Iris pigment epithelial cell (primary cell): ENCODE measurements around the gene NCMAP.
"Not testable (repeated sequence)": the region's sequence is repeated elsewhere in the genome, so short reads cannot be mapped to it uniquely, and the experiment has no call there.

ENCODE experiments used
- DNase-seq: peaks from one replicate; pipeline ENCODE4 v3.0.0-alpha.2; 2011; ENCODE audit warnings: low read depth

Gene NCMAP, protein sequence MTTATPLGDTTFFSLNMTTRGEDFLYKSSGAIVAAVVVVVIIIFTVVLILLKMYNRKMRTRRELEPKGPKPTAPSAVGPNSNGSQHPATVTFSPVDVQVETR

DNA sequence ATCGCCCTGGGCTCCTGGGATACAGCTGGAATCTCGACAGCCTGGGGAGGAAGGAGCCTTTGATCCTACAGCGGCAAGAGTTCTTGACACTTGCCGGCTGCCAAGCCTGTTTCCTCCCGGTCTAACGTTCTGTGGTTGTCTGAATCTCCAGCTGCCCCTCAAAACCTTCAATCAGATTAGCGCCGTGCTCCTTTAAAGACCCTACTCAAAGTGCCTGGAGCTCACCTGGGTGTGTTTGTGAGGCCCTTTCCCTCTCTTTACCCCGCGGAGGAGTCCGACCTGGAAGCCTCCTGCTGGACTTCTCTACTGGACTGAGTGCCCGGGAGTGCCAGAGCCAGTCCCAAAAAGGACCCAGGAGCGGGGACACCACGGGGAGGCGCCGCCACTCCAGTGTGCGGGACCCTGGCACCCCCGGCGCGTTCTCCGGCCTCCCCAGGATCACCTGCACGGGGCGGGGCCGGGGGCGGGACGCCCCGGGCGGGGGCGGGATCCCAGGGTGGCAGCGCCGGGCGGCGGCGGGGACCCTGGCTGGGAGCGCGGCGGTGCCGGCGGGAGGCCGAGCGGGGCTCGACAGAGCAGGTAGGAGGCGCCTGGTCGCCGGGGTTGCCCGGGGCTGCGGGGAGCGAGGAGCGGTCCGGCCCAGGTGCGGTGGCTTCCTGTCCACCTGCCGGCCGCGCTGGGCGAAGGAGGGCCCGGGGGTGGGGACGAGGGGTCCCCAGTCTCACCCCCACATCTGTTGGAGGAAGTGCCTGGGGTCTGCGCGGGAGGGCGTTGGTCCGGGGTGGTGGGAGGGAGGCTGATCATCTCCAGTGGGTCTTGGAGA, at the start of gene NCMAP:
Gene NCMAP (plus strand): TSS at position 497 of the 823 bp plus-strand sequence. CDS start 39,344 bp downstream, outside the sequence.
- no peak for DNase-seq

DNA sequence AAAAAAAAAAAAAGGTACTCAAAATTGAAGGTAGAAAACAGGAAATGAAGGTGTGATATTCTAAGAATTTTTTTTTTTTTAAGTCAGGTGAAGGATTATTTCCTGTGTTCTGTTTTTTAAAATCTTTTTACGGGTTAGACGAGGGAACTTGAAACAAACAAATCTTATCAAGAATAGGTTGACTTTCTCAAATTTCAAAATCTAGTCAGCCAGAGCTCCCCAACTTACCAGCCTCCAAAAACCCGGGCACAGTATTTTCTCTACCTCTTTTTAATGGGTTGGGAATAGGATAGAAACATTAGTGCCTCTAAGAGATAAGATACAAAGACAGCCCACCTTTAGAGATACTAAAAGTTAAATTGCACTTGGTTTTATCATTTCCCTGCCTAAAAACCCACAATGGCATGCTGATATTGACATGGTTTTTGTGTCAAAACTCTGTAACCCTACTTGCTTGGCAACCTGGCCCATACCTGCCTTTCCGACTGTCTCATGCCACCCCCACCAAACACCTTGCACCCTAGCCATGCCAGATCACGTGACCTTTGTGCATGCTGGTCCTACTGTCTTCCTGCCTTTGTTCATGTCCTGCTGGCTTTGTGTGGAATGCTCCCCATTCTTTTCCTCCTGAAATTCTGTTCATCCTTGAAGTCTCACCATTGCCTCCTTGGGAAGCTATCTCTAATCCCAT, 49.1 kb upstream of the NCMAP start:
- no peak for DNase-seq

DNA sequence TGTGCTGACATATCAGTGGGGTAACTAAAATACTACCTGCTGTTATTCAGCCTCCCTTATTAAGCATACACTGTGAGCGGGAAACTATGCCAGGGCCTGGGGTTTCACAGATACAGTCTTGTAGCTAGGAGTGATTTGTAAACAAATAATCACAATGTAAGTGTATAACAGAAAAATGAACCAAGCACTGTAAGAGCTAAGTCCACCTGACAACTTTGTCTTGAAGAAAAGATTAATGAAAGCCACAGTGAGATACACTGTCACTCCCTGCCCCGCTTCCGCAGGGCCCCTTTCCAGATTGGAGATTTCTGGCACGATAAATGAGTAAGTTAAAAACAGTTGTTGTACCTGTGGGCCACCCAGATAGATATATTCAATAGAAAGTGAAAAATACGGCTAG, 48.5 kb upstream of the NCMAP start:
- no peak for DNase-seq

DNA sequence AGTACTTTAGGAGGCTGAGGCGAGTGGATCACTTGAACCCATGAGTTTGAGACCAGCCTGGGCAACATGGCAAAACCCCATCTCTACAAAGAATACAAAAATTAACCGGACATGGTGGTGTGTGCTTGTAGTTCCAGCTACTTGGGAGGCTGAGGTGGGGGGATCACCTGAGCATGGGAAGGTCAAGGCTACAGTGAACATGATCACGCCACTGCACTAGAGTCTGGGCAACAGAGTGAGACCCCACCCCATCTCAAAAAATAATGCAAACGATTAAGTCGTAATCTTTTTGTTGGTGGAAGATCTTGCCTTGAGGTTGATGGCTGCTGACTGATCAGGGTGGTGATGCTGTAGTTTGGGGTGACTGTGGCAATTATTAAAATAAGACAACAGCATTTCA, 47.0 kb upstream of the NCMAP start:
- no peak for DNase-seq

DNA sequence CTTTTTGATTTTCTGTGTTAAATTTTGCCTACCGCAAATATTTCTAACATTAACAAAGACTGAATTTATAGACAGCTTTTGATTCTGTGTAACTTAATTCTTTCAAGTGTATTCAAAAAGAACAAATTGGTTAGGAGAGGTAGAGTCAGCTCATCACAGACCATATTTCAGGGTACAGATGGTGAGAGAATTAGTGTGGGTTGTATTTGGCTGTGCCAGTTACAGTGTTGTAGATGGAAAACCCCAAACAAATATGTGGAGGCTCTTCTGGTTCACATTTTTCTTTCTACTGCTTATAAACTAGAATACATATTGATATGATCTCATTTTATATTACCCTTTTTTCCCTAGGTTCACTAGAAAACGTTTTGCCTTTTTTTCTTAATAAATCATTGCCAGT, 42.2 kb upstream of the NCMAP start:
- no peak for DNase-seq

DNA sequence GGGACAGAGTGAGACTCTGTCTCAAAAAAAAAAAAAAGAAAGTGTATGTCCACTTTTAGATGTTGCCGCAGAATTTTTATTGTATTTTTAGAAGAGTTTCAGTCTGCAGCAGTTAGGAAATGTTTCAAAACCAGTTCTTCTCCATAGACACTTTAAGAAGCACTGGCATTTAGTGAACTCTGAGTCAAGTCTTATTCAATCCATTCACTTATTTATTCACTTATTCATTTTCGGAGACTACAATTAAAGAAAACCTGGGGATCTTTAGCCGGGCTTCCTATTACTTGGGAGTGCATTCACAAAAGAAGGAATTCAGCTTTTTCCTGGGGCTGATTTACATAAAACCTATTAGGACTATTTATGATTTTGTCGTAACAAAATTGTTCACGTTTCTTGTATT, 40.9 kb upstream of the NCMAP start:
- no peak for DNase-seq

DNA sequence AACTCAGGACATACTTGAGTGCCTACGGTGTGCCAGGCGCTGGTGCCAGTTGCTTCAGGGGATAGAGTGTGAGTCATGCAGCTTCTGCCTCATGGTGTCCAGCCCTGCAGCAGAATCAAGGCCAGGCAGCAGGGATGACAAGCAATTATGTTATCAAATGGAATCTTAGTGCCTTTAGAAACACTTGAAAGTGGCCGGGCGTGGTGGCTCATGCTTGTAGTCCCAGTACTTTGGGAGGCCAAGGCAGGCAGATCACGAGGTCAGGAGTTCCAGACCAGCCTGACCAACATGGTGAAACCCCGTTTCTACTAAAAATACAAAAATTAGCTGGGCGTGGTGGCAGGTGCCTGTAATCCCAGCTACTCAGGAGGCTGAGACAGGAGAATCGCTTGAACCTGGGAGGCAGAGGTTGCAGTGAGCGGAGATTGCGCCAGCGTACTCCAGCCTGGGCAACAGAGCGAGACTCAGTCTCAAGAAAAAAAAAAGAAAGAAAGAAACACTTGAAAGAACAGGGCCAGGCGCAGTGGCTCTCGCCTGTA, 40.1 kb upstream of the NCMAP start:
- DNase-seq: peak; percentile 56

DNA sequence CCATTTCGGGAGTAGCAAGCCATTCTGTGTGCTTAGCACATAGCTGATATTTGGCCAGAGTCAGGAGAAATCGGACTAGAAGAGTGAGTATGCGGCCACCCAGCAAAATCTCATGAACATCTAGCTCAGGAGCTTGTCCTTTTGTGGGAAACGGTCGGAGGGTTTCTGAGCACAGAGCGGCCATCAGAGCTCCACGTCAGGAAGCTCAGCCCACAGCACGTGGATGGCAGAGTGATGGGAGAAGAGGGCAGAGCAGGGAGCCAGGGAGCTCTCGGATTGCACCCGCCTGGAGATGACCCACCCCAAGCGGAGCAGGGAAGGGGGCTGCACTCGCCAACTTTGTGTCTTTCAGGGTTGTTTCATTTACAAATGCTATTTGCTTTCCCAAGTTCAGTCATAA, 39.4 kb upstream of the NCMAP start:
- no peak for DNase-seq

DNA sequence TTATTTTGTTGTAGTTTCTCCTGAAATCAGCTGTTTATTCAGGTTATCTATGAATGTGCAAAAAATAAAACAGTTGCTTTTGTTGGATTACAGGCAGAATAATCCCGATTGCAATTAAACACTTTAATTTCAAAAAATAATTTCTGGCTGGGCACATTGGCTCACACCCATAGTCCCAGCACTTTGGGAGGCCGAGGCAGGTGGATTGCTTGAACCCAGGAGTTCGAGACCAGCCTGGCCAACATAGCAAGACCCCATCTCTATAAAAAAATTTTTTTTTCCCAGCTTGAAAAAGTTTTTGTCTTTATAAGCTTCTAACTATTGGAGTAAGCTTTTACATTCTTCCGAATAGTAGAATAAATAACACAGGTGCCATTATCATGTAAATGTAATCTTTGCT, 38.0 kb upstream of the NCMAP start:
- no peak for DNase-seq

DNA sequence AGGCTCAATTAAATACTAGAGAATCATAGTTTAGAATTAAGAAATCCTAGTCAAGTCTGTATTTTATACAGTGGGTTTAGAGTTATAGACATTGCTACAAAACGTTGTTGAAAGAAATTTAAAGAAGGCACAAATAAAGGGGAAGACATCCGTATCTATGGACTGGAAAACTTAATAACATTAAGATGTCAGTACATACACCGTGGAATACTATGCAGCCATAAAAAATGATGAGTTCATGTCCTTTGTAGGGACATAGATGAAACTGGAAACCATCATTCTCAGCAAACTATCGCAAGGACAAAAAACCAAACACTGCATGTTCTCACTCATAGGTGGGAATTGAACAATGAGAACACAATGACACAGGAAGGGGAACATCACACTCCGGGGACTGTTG, 35.6 kb upstream of the NCMAP start:
- not testable (repeated sequence) for DNase-seq

DNA sequence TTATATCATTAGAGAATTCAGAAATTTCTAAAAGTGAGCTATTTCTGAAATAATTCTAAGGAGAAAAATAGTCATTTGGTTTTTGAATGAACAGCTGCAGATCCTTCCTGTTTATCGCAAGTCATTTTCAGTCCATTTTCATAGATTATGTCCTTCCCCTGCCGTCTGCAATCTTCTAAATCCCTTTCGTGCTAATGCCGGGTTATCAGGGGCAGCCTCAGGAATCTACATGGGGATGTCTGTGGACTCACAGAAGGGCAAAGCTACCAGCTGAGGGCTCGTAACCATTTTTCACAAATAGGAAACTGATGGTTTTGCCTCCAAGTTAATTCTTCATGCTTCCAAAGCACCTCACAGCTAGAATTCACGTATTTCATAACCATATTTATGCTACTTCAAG, 30.3 kb upstream of the NCMAP start:
- no peak for DNase-seq

DNA sequence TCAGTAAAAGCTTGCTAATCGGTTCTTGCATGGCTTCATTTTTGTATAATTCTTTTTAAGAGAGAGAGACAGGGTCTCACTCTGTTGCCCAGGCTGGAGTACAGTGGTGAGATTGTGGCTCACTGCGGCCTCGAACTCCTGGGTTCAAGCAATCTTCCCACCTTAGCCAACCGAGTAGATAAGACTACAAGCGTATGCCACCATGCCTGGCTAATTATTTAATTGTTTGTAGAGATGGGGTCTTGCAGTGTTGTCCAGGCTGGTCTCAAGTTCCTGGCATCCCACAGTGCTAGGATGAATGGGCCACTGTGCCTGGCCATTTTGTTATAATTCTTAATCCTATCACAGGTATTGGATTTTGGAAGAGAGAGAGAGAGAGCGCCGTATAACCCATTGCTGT, 29.8 kb upstream of the NCMAP start:
- no peak for DNase-seq

DNA sequence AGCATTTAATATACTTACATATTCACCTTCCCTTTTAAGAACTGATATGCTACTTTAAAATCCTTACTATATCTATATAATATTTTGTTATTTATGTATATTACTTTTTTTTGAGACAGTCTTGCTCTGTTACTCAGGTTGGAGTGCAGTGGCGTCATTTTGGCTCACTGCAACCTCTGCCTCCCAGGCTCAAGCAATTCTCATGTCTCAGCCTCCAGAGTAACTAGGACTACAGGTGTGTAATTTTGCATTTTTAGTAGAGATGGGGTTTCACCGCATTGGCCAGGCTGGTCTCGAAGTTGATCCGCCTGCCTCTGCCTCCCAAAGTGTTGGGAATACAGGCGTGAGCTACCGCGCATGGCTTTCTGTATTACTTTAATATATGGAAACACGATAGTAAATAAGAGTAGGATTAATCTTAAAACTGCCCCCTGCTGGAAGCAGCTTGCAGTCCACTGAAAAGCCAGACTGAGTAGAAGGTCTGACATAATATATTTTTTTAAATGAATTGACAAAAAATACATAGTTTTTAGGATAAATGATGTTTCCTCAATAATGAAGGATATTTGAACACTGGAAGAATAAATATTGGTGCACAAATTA, 28.8 kb upstream of the NCMAP start:
- DNase-seq: peak; percentile 24

DNA sequence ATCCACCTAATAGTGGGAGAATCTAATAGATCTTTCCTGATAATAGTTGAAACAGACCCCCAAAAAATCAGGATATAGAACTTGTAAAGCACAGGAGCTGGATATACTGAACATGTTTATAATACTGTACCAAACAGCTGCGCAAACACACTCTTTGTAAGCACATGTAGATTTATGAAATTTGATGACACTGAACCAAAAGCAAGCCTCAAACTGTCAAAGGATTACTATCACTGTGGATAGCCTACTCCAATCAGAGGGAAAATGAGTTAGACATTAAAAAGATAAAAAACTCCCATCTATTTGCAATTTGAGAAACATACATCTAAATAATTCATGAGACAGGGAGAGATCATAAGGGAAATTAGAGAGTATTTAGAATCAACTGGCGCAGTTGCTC, 27.1 kb upstream of the NCMAP start:
- DNase-seq: no peak

DNA sequence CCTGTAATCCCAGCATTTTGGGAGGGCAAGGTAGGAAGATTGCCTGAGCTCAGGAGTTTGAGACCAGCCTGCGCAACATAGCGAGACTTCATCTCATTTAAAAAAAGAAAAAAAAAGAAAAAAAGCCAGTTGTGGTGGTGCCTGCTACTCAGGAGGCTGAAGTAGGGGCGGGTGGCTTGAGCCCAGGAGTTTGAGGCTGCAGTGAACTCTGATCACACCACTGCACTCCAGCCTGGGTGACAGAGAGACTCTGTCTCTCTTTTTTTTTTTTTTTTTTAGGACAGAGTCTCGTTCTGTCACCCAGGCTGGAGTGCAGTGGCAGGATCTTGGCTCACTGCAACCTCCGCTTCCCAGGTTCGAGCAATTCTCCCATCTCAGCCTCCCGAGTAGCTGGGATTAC, 26.6 kb upstream of the NCMAP start:
- not testable (repeated sequence) for DNase-seq

DNA sequence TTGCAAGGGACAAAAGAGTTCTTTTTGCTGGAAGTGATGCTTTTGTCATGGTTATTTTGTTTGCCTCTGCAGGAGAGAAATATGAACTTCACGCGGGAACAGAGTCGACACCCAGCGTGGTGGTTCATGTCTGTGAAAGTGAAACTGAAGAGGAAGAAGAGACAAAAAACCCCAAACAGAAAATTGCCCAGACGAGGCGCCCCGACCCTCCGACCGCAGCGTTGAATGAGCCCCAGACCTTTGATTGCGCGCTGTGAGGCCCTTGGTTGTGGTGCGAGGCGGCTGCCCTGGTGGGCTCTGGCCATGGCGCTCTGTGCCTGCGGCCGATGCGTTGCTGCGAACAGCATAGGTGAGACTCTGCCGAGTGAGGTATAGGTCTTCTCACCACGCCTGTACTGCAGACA, 20.9 kb upstream of the NCMAP start:
- no peak for DNase-seq

DNA sequence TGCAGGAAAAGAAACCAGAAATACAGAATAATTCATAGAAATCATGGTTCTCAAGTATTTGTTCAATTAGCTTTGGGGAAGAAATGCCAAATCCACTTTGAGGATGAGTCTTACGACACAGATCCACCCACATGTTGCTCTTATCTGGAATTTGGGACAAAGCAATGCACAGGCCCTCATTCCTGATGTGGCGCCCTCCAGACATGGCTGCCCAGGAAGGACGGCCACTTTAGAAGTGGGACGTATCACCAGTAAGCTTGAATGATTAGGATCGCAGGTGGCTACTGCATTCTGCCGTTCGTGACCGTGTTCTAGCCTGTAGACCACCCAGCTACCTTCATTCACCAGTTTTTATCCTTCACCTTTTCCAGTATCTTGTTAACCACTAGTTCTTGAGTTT, 20.1 kb upstream of the NCMAP start:
- no peak for DNase-seq

DNA sequence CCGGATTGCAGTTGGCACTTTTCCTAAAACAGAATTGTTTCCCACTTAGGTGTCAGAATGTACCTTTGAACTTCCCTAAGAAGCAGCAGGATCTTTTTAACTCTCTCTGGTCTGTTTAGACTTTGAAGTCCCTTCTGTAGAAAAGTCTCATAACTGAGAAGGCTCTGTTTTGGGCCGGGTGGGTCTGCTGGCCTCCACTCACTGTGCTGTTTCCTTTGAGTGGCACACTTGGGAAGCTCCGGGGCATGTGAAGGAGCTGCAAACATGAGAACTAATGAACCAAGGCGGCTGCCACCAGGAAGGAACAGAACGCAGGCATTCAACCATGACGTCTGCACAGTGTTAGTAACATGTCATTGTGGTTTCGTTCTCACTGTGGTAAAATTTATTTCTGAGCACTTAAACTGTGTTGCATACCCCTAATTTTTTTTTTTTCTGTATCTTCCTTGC, 19.5 kb upstream of the NCMAP start:
- peak; percentile 31 for DNase-seq

DNA sequence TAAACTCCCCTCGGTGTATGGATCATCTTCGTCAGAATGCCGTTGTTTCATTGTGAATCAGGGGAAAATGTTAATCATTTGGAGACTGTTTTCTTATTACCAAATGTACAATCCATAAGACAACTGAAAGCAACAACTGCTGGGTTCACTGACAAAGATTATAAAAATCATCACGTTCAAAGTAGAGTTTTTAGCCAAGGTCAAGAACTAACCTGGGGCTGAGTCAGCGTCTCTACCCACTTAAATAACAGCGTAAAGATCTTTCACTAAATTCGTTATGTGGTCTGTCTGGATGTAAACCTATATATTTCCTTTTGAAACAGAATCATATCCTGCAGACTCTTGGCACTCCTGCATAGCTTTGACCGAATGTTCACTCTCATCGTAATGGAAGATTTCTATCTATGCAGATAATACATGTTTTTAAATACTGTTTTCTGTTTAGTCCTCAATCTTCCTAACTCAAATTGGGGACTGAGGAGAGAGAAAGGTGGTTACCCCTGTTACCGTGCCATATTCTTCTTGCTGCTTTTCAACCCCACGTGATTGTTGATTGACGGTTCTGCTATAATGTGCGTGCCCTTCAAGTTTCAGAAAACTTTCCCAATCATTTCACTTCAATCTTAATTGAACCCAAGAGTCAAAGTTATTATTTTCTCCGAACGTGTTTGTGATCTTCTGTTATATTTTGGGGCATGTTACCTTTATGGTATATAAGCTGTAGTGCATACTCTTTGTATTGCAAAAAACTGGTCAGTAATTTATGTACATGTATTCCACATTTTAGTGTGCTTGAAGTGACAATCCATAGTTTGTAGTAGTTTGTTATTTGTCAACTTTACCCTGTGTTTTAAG, 15.6 kb upstream of the NCMAP start:
- peak; percentile 11 for DNase-seq

DNA sequence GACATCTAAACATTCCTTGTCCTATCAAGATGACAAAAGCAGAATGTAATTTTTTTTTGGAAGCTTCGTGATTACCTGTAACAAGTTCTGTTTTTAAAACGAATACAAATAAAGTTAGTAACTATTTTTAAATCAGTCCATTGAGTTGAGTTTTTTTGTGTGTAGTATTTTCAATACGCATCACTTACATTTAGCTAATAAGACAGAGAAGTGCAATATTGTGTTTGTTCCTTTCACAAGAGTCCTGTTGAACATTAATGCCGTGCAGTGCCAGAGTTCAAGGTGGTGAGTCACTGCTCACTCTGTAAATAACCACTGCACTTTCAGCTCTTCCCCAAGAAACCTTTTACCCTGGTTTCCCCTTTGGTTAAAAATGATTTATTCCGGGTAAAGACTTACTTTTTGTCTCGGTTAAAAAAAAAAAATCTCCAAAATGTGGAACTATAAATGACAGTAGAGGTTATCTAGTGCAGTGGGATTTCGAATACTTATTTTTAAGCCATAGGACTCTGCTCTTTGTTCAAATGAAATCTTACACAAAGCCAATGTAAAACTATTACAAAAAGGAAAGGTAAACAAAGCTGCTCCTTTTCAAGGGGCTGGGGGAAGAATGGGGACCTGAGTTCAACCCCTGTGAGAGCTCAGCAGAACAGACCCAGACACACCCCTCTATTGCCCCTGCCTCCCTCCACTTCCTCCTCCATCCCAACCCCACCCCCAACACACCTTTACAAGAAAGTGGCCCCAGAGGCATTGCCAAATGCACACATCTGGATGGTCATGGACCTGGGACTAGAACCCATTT, 14.8 kb upstream of the NCMAP start:
- peak; percentile 84 for DNase-seq
